Measurements from ENCODE around the gene SPON2. TPM values are rescaled to one million over a fixed set of nuclear protein-coding genes. Genes with fewer than 3 reads are reported as not detected.
"Not testable (repeated sequence)": the region's sequence is repeated elsewhere in the genome, so short reads cannot be mapped to it uniquely, and the experiment has no call there.

SPON2 gene
- total and polyA plus RNA-seq, 7 donors: 4.1 to 18.5 (median 6.8) TPM

DNA sequence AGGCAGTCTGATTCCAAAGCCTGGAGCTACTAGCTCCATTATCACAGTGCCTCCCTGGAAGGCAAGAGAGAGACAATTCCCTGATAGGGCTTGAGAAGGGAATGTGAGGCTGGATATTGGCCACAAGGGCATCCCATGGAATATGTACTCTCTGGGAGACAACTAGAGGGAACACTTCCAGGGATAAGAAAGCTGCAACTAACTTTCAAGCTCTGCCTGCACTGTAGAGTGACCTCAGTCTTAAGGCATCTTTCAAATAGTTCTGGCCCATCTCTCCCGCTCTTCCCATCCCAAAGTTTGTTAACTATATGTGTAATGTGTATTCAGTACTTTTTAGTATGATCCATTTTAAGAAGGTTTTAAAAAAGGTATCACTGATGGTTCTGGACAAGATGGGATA, 45.9 kb downstream of the SPON2 start:
- H3K9me3 ChIP-seq: no peaks in the 10 kb centered on the region
- 55 to 61% (median 60%) methylated on average over 1 of the region's 1 CpG for WGBS, 3 donors
- intact Hi-C loops (cut with DNase I): no loop called here

DNA sequence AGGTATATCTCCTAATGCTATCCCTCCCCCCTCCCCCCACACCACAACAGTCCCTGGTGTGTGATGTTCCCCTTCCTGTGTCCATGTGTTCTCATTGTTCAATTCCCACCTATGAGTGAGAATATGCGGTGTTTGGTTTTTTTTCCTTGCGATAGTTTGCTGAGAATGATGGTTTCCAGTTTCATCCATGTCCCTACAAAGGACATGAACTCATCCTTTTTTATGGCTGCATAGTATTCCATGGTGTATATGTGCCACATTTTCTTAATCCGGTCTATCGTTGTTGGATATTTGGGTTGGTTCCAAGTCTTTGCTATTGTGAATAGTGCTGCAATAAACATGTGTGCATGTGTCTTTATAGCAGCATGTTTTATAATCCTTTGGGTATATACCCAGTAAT, 46.9 kb downstream of the SPON2 start:
- intact Hi-C loops (cut with DNase I); H3K27ac ChIP-seq; ATAC-seq; H3K9me3 ChIP-seq; H3K36me3 ChIP-seq (ENCODE audit: insufficient read depth in 1 of 2, low read depth in 1 of 2); H3K27me3 ChIP-seq (ENCODE audit: insufficient read depth in 3 of 3, low read length in 2 of 3); DNase-seq; H3K4me1 ChIP-seq; H3K4me3 ChIP-seq: not testable (repeated sequence)
- 76 to 88% (median 85%) methylated on average over 4 of the region's 4 CpGs for WGBS, 3 donors

More for the DNA sequence above, 45.9 kb downstream of the SPON2 start:
- ATAC-seq: no peak
- Histone ChIP-seq H3K27ac (no peak overlapping the region), H3K4me1 (no peaks in the 10 kb centered on the region), H3K36me3 (ENCODE audit: insufficient read depth in 1 of 2, low read depth in 1 of 2) (no peaks in the 10 kb centered on the region), H3K4me3 (no peak overlapping the region), H3K27me3 (ENCODE audit: insufficient read depth in 3 of 3, low read length in 2 of 3) (no peaks in the 10 kb centered on the region)
- no peak for DNase-seq
- no peak for TF ChIP-seq CTCF (IDR thresholded peaks at IDR 0.05)

GRCh38 chr4:1124818-1125217, 47.6 kb downstream of the SPON2 start:
- intact Hi-C loops (cut with DNase I): no loop called here
- ATAC-seq: no peak
- H3K9me3 ChIP-seq: no peaks in the 10 kb centered on the region
- no peaks in the 10 kb centered on the region for H3K36me3 ChIP-seq (ENCODE audit: insufficient read depth in 1 of 2, low read depth in 1 of 2)
- TF ChIP-seq CTCF (IDR thresholded peaks at IDR 0.05): no peak
- H3K4me1 ChIP-seq: no peaks in the 10 kb centered on the region
- no peak for DNase-seq
- no peak overlapping the region for H3K27ac ChIP-seq
- no peaks in the 10 kb centered on the region for H3K27me3 ChIP-seq (ENCODE audit: insufficient read depth in 3 of 3, low read length in 2 of 3)
- H3K4me3 ChIP-seq: no peak overlapping the region
- WGBS, 3 donors: 75 to 83% (median 78%) methylated on average over 4 of the region's 4 CpGs

- H3K9me3 ChIP-seq: no peaks in the 10 kb centered on the region
- no peaks in the 10 kb centered on the region for H3K27me3 ChIP-seq (ENCODE audit: insufficient read depth in 3 of 3, low read length in 2 of 3)
- ATAC-seq (no peak), DNase-seq (no peak)
- H3K36me3 ChIP-seq (ENCODE audit: insufficient read depth in 1 of 2, low read depth in 1 of 2): no peaks in the 10 kb centered on the region
- WGBS, 3 donors: 83 to 84% (median 84%) methylated on average over 3 of the region's 3 CpGs
- H3K4me3 ChIP-seq: no peak overlapping the region
- H3K27ac ChIP-seq: no peak overlapping the region
- no peaks in the 10 kb centered on the region for H3K4me1 ChIP-seq
- no peak for TF ChIP-seq CTCF (IDR thresholded peaks at IDR 0.05)
- intact Hi-C loops (cut with DNase I): no loop called here
These were observed 49.9 kb downstream of the SPON2 start for GRCh38 chr4:1122505-1122904.

Other genes with a start within 250 kb of the SPON2 start
- gene GAK, start 240.3 kb downstream of the SPON2 start, total RNA-seq: 10 to 100 TPM; 20.9 to 46.7 (median 29.9) TPM
- 10 to 100 TPM; 25.7 to 55.8 (median 38.7) TPM for gene GAK, start 240.3 kb downstream of the SPON2 start, polyA plus RNA-seq
- gene TMEM175, start 240.1 kb downstream of the SPON2 start, total RNA-seq: 10 to 100 TPM; 11.7 to 15.3 (median 14.7) TPM
- gene TMEM175, start 240.1 kb downstream of the SPON2 start, polyA plus RNA-seq: 10 to 100 TPM in 2 of 3 donors, 1 to 10 TPM in 1; 8.7 to 23.9 (median 13.8) TPM
- 1 to 10 TPM; 2.8 to 3.9 (median 3.5) TPM for gene DGKQ, start 199.0 kb downstream of the SPON2 start, total RNA-seq
- 1 to 10 TPM; 2.2 to 2.5 (median 2.4) TPM for gene DGKQ, start 199.0 kb downstream of the SPON2 start, polyA plus RNA-seq
- 1 to 10 TPM; 5.1 to 6.0 (median 5.7) TPM for gene IDUA, start 185.5 kb downstream of the SPON2 start, total RNA-seq
- gene IDUA, start 185.5 kb downstream of the SPON2 start, polyA plus RNA-seq: 1 to 10 TPM; 1.3 to 3.1 (median 1.9) TPM
- gene SLC26A1, start 179.2 kb downstream of the SPON2 start, total RNA-seq: under 1 TPM in 1 of 4 donors, not detected in 3; 0.12 TPM
- gene SLC26A1, start 179.2 kb downstream of the SPON2 start, polyA plus RNA-seq: under 1 TPM; 0.06 to 0.36 (median 0.18) TPM
- gene FGFRL1, start 161.0 kb downstream of the SPON2 start, total RNA-seq: 10 to 100 TPM; 14.4 to 18.6 (median 16.9) TPM
- gene FGFRL1, start 161.0 kb downstream of the SPON2 start, polyA plus RNA-seq: 10 to 100 TPM in 2 of 3 donors, 1 to 10 TPM in 1; 9.8 to 41.2 (median 12.8) TPM
- 1 to 10 TPM in 1 of 4 donors, under 1 TPM in 3; 0.42 to 1.5 (median 0.69) TPM for gene RNF212, start 59.0 kb downstream of the SPON2 start, total RNA-seq
- under 1 TPM; 0.03 to 0.38 (median 0.31) TPM for gene RNF212, start 59.0 kb downstream of the SPON2 start, polyA plus RNA-seq
- gene CTBP1, start 76.5 kb upstream of the SPON2 start, total RNA-seq: 100 to 1,000 TPM; 122 to 165 (median 142) TPM
- 100 to 1,000 TPM; 109 to 156 (median 116) TPM for gene CTBP1, start 76.5 kb upstream of the SPON2 start, polyA plus RNA-seq
- 10 to 100 TPM; 26.7 to 39.6 (median 33.2) TPM for gene MAEA, start 117.3 kb upstream of the SPON2 start, total RNA-seq
- 10 to 100 TPM; 30.3 to 41.6 (median 38.9) TPM for gene MAEA, start 117.3 kb upstream of the SPON2 start, polyA plus RNA-seq
- 1 to 10 TPM; 6.3 to 9.4 (median 8.3) TPM for gene UVSSA, start 174.6 kb upstream of the SPON2 start, total RNA-seq
- gene UVSSA, start 174.6 kb upstream of the SPON2 start, polyA plus RNA-seq: 1 to 10 TPM; 1.9 to 9.3 (median 3.6) TPM
- not detected for gene NKX1-1, start 233.9 kb upstream of the SPON2 start, total RNA-seq
- not detected for gene NKX1-1, start 233.9 kb upstream of the SPON2 start, polyA plus RNA-seq

Data from psoas muscle (tissue), 8 donors.